ENCODE measurements around the gene OR6J1. TPM values are rescaled to one million over a fixed set of nuclear protein-coding genes. Genes with fewer than 3 reads are reported as not detected.
"Not testable (repeated sequence)": the region's sequence is repeated elsewhere in the genome, so short reads cannot be mapped to it uniquely, and the experiment has no call there.

Gene OR6J1
- polyA plus RNA-seq, 1 of the 3 experiments (the other 2 are of a cell fraction): not detected

- POLR2A ChIA-PET: no interaction called here
- DNase-seq: no peak
- H3K27me3 ChIP-seq (ENCODE audit: insufficient read depth): peaks cover 21% of the 10 kb centered on the region; the same call in 1 of the 2 replicates
- WGBS (ENCODE audit: low lambda C conversion rate): 0% methylated on average over 1 of the region's 1 CpG
- TF ChIP-seq JUND (IDR thresholded peaks at IDR 0.05) (no peak), FOSL2 (IDR thresholded peaks at IDR 0.05; ENCODE audit: borderline replicate concordance, low read depth) (peak; percentile 32), TCF12 (IDR thresholded peaks at IDR 0.05) (peak; percentile 69)
- TF ChIP-seq, protein P1, sequence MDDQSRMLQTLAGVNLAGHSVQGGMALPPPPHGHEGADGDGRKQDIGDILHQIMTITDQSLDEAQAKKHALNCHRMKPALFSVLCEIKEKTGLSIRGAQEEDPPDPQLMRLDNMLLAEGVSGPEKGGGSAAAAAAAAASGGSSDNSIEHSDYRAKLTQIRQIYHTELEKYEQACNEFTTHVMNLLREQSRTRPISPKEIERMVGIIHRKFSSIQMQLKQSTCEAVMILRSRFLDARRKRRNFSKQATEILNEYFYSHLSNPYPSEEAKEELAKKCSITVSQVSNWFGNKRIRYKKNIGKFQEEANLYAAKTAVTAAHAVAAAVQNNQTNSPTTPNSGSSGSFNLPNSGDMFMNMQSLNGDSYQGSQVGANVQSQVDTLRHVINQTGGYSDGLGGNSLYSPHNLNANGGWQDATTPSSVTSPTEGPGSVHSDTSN (IDR thresholded peaks at IDR 0.05): peak; percentile 45; the same call in 1 of the 2 replicates
- TF ChIP-seq, protein P2, sequence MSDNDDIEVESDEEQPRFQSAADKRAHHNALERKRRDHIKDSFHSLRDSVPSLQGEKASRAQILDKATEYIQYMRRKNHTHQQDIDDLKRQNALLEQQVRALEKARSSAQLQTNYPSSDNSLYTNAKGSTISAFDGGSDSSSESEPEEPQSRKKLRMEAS (IDR thresholded peaks at IDR 0.05; ENCODE audit: low read depth): no peak
- H3K4me2 ChIP-seq: no peak overlapping the region
- no peak overlapping the region for H3K4me3 ChIP-seq (ENCODE audit: low read depth in 2 of 2, low read length in 1 of 2)
- no peak overlapping the region for H3K9ac ChIP-seq
- H2AFZ ChIP-seq (ENCODE audit: low read depth): no peak overlapping the region
- CTCF ChIA-PET: interaction anchor here (0.7 to 1.4 kb wide), 4 partner anchors 30 to 163 kb away, joined by 3 to 5 read pairs (median 4); no protein-coding TSS in a partner anchor
- H3K36me3 ChIP-seq (replicated peaks in 1 of 2; ENCODE audit: control insufficient read depth in 1 of 2, insufficient read depth in 2 of 2, low read length in 1 of 2): no peaks in the 10 kb centered on the region
- no peaks in the 10 kb centered on the region for H3K79me2 ChIP-seq (ENCODE audit: insufficient read depth)
- no peak overlapping the region for H3K27ac ChIP-seq (ENCODE audit: low read depth in 2 of 2, low read length in 1 of 2)
- H3F3A ChIP-seq (replicated peaks; ENCODE audit: insufficient read depth): no peaks in the 10 kb centered on the region
- no peaks in the 10 kb centered on the region for H3K9me3 ChIP-seq
- no peaks in the 10 kb centered on the region for H3K9me2 ChIP-seq
- no peaks in the 10 kb centered on the region for H4K20me1 ChIP-seq (ENCODE audit: insufficient read depth)
- H3K4me1 ChIP-seq (ENCODE audit: control insufficient read depth in 1 of 2, insufficient read depth in 2 of 2, low read depth in 1 of 2, low read length in 1 of 2): no peaks in the 10 kb centered on the region
These were observed 45.0 kb upstream of the OR6J1 start for GRCh38 chr14:22689199-22689598.

DNA sequence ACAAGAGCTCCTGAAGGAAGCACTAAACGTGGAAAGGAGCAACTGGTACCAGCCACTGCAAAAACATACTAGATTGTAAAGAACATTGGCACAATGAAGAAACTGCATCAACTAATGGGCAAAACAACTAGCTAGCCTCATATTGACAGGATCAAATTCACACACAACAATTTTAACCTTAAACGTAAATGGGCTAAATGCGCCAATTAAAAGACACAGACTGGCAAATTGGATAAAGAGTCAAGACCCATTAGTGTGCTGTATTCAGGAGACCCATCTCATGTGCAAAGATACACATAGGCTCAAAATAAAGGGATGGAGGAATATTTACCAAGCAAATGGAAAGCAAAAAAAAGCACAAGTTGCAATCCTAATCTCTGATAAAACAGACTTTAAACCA lies 43.8 kb upstream of the OR6J1 start:
- H3K27ac ChIP-seq (ENCODE audit: low read depth in 2 of 2, low read length in 1 of 2); H3K9ac ChIP-seq; POLR2A ChIA-PET; H3K4me2 ChIP-seq; H4K20me1 ChIP-seq (ENCODE audit: insufficient read depth); H3K9me2 ChIP-seq; H3K79me2 ChIP-seq (ENCODE audit: insufficient read depth); H2AFZ ChIP-seq (ENCODE audit: low read depth); DNase-seq; H3K4me3 ChIP-seq (ENCODE audit: low read depth in 2 of 2, low read length in 1 of 2); H3K9me3 ChIP-seq; H3K4me1 ChIP-seq (ENCODE audit: control insufficient read depth in 1 of 2, insufficient read depth in 2 of 2, low read depth in 1 of 2, low read length in 1 of 2); H3K36me3 ChIP-seq (replicated peaks in 1 of 2; ENCODE audit: control insufficient read depth in 1 of 2, insufficient read depth in 2 of 2, low read length in 1 of 2); H3F3A ChIP-seq (replicated peaks; ENCODE audit: insufficient read depth): not testable (repeated sequence)
- CTCF ChIA-PET: interaction anchor here (0.6 kb wide), 1 partner anchor 128 kb away, joined by 4 read pairs; no protein-coding TSS in a partner anchor
- H3K27me3 ChIP-seq (ENCODE audit: insufficient read depth): peaks cover 28% of the 10 kb centered on the region; the same call in 1 of the 2 replicates
- 12% methylated on average over 3 of the region's 3 CpGs for WGBS (ENCODE audit: low lambda C conversion rate)

GRCh38 chr14:22686176-22686611 lies 42.0 kb upstream of the OR6J1 start:
- POLR2A ChIA-PET; H3K4me2 ChIP-seq; H3K4me3 ChIP-seq (ENCODE audit: low read depth in 2 of 2, low read length in 1 of 2); H3K9me2 ChIP-seq; H3K9ac ChIP-seq; H3K79me2 ChIP-seq (ENCODE audit: insufficient read depth); H3K36me3 ChIP-seq (replicated peaks in 1 of 2; ENCODE audit: control insufficient read depth in 1 of 2, insufficient read depth in 2 of 2, low read length in 1 of 2); H3F3A ChIP-seq (replicated peaks; ENCODE audit: insufficient read depth); H3K9me3 ChIP-seq; H2AFZ ChIP-seq (ENCODE audit: low read depth); H3K4me1 ChIP-seq (ENCODE audit: control insufficient read depth in 1 of 2, insufficient read depth in 2 of 2, low read depth in 1 of 2, low read length in 1 of 2); H4K20me1 ChIP-seq (ENCODE audit: insufficient read depth); DNase-seq; H3K27ac ChIP-seq (ENCODE audit: low read depth in 2 of 2, low read length in 1 of 2): not testable (repeated sequence)
- H3K27me3 ChIP-seq (ENCODE audit: insufficient read depth): peaks cover 28% of the 10 kb centered on the region; the same call in 1 of the 2 replicates
- 0% methylated on average over 3 of the region's 6 CpGs for WGBS (ENCODE audit: low lambda C conversion rate)
- CTCF ChIA-PET: interaction anchor here (0.6 kb wide), 1 partner anchor 9 kb away, joined by 3 read pairs; no protein-coding TSS in a partner anchor

Measured in SK-N-SH (cell line).